GM21576 (cell line): ENCODE results near the gene STIMATE.

ENCODE experiments used
- ATAC-seq: cut with Tn5 transposase; IDR thresholded peaks from one replicate; pipeline ENCODE4 v1.9.1; 2021; ENCODE audit warnings: mild to moderate bottlenecking, moderate library complexity; ENCODE audit not compliant: unreplicated experiment

The STIMATE gene

DNA sequence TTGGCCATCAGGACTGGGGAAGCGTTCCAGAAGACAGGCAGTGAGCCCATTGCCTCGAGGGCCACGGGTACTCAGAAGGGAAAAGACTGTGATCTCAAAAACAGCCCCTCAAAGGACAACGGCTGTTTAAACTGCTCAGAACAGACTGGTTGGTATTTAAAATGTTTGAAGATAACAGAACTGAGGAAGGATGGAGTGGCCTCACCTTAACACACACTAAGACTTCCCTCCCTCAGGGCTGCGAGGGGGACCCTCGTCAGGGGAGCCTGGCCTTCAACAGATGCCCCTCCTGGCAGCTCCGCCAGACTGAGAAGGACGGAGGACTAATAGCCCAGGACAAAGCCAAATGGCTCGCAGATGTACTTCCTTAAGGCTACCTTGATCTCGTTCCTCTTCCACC is 2.6 kb downstream of the STIMATE start:
- no peak for ATAC-seq

DNA sequence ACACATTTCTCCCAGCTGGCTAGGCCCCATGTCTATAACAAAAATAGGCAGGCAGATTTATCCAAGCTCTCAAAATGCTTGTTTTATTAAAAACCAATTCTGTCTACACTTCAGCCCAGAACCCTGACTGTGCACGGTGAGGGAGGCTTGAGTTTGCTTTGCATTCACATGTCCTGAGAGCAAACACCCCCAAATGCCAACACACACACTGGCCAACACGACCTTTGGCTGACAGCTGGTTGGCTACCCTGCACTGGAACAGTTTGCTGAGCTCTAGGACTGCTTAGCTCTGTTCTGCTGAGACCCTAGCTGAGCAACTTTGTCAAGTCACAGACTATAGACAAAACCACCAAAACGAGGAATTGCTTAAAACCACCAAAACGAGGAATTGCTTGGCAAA is 3.6 kb downstream of the STIMATE start:
- no peak for ATAC-seq

DNA sequence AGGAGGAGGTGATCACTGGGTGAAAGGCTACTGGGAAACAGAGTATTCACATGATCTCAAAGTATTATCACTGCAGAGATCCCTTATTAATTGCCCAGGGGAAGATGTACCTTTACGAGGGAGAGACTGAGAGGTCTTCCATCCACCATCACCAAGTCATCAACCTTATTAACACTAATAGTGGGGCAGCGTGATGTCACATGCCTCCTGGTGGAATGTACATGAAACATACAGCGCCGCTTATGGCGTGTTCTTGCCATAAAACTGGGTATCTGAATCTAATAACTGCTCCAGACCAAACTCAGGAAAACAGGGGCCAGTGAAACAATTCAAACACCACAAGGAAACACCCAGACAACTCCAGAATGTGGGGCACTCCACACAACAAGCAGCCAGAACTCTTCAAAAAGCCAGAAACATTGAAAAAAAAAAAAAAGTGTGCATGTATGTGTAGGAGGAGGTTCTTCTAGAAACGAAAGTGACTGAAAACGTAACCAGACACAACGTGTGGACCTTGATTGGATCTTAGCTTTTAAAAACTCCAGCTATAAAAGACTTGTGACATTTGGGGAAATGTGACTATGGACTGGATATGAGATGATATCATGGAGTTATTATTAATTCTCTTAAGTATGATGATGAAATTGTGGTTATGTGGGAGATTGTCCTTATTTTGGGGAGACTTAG is 4.6 kb downstream of the STIMATE start:
- ATAC-seq = no peak

DNA sequence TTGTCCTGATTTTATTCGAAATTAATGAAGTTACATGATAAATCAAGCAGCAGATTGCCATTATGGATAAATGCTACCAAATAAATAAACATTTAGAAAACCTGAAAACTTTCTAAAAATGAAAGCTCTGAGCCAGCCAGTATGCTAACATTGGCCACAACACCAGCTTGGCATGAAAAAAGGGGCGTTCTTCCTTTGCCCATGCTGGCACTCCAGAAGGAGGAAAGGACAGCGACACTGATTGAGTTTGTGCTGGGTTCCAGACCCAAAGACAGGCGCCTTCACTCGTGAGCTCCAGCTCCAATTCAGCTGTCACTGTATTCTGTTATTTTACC is 5.1 kb downstream of the STIMATE start:
- ATAC-seq = no peak

DNA sequence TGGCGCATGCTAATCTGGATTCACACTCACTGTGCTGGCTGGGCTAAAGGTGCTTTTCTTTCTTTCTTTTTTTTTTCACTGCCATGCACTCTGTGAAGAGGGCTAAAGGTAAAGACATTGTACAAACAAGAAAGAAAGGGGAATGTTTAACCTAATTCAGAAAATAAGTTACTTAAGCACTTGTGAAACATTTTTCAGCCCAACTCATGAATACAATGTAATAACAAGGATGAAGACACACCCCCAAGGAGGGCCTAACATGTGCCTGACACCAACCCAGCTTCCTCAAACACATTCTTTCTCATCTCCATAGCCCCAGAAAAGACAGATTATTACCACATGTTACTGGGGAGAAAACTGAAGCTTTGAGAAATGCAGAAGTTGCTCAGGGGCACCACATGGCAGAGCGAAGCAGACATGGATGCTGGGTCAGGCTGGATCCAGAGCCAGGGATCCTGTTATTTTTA is 5.7 kb downstream of the STIMATE start:
- ATAC-seq = no peak

DNA sequence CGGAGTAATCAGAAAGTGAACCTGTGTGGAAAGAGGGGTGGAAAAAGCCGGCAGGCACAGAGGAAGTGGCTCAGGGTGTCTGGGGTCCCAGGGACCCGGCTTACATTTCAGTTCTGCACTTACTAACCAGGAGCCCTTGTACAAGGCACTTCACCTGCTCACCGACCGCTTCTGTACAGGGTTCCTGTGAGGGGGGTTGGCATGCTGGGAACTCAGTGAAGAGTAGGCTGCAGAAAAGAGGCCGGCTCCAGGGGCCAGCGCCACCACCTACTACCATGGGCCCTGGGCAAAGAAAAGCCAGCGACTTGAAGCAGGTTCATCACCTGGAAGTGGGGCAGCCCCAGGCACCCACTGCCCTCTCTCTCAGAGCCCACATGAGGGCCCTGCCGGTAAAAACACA is 6.2 kb downstream of the STIMATE start:
- no peak for ATAC-seq

DNA sequence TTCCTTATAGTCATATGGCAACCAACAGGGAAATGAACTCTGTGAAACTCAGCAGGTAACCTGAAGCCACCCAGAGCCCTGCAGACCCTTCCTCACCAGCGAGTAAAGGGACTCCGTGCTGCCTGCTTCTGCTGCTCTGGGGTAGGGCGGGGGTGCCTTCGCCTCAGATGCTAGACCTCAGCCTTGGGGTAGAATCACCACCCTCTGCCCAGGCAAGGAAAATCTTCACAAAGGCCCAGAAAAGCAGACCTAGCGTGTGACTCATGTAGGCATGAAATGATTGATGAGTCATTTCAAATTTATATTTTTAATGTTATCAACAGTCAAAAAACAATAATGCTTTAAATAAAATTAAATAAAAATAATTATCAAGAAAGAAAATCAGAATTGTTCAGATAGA is 6.6 kb downstream of the STIMATE start:
- ATAC-seq = no peak

DNA sequence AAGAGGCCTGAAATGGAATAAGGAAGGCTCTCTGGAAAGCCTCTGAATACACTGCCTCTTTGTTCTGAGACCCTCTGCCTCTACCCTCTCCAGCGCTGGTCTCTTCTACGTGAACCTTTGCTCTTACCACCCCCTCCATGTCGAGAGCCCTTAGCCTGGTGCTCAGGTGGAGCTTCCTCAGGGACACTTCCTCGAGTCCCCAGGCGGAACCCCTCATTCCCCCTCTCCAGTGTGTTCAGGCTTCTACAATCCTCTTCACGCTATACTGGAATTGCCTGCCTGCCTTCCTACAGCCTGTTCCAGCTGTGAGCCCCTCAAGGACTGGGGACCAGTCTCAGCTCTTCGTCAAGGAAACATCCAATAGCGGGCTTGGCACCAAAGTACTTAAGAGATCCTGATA is 7.4 kb downstream of the STIMATE start:
- ATAC-seq = no peak

DNA sequence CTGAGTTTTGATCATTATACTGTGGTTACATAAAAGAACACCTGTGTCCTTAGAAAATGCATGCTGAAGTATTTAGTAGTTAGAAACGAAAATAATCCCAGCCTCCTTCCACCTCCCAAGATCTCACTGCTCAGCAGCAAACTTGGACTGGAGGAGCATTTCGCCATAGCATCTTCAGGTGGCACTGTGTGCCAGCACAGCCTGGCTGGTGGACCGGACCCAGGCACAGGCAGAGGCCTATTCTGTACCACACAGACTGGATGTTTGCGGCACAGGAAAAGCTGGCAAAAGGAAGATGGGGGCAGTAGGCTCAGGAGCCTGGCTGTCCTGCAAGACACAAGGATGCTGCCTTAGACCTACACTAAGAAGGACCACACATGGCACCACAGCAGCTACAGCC is 10.2 kb downstream of the STIMATE start:
- no peak for ATAC-seq

DNA sequence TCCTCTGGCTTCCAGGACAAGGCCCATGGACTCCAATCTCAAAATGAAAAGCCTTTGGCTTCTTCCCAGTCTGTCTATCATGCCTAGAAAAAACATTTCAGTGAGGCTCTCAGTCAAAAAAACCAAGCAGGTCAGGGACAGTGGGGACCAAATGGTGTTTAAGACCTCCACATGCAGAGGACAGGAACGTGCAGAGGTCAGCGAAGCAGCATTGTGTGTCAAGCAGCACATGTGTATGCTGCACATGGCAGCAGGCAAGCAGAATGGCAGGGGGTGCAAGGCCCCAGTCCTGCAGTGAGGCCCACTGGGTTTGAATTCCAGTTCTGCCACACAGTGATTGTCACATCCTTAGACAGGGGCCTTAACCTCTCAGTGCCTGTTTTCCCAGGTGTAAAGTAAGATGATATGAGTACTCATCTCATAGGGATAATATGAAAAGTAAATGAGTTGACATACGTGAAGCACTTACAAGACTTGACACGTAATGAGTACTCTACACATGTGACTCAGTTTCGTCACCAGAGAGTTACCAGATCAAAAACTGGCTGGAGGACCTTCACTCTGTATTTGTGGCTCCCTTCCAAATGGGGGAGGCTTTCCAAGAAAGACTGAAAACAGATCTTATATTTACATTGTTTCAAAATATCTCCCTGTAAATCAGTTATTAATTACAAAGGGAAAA is 11.2 kb downstream of the STIMATE start:
- ATAC-seq = no peak

DNA sequence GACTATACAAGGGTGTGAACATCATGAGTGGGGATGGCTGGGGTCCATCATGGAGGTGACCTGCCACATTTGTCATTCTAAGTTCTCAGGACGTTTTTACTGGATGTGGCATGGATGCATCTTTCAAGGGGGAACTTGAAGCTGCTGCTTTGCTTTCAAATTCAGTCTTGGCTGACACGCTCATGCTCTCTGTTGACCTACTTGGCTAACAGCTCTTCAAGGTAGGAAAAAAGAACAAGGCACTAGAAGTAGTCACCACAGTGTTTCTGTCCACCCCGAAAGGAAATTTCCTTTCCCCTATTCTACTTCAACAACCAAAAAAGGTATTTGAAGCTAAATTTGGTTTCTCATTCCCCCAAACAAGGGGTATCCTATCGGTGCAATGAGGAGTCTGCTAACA is 15.0 kb downstream of the STIMATE start:
- ATAC-seq = no peak

DNA sequence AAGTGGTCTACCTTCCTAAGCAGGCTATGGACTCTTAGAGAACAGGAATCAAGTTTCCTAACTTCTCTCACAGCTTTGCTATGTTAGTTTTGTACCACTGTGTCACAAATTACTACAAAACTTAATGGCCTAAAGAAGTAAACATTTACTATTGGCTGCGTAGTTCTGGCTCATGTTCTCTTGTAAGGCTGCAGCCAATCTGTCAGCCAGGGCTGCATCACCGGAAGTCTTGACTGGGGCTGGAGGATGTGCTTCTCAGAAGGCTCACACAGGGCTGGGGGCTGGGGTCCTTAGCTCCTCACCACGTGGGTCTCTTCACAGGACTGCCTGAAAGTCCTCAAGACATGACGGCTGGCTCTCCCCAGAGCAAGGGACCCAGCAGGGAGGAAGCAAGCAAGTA is 15.5 kb downstream of the STIMATE start:
- no peak for ATAC-seq

DNA sequence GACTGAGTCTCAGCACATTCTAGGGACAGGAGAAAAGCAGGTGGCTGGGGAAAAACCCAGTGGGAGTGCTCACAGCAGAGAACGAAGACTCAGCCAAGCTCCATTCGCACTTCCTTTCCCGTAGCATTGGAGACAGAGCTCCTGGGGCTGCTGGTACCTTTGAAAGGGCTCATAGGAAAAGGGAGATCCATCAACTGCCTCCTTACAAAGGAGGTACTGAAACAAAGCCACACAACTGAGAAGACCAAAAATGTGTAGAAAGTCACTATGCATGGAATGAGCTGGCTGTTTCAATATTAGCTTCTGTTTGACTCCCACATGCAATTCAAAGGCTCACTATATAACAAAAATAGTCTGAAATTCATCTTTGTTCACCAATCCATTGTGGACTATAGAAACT is 16.9 kb downstream of the STIMATE start:
- no peak for ATAC-seq

DNA sequence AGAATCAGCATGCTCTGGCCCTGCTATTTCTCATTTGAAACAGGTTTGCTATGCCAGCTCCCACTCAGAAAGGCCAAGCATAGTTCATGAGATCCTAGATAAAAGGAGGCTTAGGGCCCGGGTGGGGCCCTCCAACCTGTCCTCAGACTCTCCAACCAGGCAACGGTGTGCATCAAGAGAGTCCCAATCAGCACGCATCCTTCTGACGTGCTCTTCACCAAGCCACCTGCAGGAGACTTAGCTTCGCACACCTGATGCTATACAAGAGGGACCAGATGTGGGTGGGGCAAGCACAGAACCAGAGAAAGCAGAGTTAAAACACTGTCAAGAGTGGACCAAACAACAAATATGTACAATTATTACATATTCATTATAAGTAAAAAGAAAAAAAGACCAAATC is 17.3 kb downstream of the STIMATE start:
- no peak for ATAC-seq

DNA sequence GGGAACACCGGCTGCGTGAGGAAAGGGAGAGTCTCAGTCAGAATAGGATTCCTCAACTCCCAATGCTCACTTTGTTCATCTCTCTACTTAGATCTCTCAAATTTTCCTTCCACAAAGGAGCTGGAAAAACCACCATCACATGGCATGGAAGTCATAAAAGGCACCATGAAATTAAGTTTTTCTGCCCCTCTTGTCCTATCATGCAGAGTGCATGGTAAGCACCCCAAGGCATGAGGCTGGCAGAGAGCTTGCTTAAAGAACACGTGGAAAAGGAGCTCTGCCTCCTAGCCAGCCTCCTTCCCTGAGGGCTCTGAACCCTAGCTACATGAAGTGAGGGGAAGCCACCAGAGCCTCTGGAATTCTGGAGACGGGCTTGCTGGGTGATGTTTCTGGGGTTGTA is 17.8 kb downstream of the STIMATE start:
- ATAC-seq = no peak

DNA sequence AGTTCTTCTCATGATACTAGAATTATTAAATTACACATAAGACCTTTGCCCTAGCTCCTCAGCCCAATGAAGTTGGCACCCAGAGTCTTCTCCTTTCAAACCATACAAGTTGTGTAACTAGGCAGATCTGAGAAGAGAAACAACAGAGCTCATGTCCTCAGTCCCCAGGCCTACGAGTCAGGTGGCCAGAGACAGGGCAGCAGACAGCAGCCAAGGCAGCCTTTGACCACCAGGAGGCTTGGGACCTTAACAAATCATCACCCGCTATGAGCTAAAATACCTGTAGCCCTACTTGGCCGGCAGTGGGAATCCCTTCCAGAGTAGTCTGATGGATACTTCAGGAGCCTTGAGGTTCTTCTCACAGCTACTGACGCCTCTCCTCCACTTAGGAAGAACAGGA is 18.3 kb downstream of the STIMATE start:
- ATAC-seq = no peak

DNA sequence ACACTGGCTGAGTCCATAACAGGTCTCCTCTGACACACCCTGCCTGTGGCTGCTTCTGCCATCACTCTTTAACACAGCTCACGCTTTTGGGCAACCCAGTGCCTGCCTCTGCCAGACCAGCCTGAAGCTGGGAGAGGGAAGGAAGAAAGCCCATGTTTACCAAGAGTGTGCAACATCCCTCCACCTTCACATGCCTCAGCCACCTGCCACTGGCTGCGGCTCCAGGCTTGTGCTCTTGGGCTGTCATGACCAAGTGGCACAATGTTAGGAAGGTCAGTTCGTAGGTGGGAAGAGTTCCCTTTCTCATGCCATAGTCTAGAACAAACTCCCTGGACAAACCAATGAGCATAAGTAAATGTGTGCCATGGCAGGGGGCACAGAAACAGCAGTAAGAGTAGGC is 20.3 kb downstream of the STIMATE start:
- ATAC-seq = no peak

DNA sequence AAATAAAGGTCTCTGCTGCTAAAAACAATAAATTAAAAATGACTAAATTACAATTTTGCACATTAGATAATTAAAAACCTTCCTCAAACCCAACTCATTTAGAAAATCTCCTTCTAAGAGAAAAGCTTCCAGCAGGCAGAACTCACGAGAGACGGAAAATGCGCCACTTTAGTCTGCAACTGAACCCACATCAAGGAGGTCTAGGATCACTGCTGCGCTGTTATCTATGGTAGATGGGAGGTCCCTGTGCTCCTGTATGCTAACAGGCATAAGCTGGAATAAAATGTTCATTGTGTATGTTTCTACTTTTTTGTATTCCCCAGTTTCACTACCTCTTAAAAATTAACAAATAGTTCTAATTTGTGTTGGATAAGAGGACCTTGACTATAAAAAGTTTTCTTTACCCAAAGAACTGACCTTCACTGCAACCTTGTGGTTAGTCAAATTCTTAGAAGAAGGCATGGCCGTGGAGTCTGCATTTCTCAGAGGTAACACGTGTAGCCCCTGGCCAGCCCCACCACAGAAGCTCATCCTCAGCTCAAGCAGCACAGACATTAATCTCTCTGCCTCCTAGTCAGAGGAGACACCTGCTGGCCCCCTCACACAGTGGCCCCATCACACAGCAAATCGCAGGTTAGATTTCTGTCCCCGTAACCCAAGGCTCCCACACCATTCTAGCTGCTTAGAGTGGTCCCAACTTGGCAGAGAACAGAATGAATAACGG is 22.3 kb downstream of the STIMATE start:
- ATAC-seq = no peak

DNA sequence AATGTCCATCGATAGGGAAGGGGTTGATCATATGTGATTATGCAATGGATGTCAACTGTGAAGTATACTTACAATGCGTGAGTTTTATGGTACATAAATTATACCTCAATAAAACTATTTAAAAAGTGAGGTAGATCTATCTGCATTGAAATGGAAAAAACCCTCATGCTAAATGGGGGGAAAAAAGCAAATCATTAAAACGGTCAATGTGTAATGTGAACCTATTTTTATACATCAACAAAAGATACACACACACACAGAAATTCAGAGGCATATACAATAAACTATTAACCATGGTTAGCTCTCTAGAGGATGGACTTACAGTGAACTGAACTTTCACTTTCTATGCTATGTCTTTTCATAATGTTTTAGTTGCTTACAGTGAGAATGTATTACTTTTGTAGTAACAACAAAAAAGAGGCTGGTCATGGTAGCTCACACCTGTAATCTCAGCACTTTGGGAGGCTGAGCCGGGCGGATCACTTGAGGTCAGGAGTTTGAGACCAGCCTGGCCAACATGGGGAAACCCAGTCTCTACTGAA is 23.1 kb downstream of the STIMATE start:
- ATAC-seq = no peak

DNA sequence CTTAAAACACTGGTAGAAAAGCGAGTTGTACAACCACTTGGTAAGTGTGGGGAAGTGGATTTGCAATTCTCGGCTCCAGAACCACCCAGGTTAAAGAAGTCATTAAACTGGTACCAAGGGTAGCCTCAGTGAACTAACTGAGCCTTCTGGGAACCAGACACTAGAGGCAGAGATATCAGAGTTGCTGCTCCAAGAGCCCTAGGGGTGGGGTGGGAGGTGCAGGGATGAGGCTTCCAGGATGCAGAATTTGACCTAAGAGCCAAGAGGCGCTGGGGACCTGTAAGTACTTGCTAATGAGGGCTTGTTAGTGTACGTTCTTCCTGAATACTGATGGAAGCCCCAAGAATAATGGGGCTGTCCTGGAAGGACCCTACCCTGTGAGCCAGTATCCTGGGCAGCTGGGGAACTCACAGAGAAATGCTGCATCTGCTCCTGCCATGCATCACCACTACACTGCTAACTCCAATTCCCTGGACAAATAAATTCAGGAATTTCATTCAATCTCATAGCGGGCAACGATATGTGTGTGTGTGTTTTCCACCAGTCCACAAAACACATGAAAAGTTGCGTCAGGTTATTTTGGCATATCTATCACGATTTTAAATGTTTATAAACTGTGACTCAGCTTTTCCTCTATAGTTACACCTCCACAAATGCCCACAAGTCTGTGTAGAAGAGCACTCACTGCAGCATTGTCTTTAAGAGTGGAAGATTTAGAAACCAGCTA is 23.8 kb downstream of the STIMATE start:
- ATAC-seq = no peak

DNA sequence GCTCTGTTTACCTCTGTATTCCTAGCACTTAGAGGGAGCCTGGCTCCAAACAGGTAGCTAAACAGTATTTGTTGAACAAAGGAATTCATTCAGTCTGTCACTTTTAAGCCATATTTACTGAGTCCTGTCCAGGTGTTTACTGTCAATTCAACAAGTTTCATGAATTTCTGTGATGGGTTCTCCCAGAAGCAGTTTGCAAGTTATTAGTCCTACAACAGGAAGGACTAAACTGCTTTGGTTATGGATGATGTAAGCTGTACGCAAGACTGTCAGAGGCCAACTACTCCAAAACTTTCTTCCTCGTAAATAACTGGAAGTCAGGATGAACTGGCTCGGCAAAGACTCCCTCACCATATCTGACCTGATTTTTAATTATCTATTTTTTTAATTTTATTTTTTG is 25.1 kb downstream of the STIMATE start:
- no peak for ATAC-seq
